Activated CD8-positive, alpha-beta T cell treated with anti-CD3 and anti-CD28 coated beads for 36 hours (primary cell): ENCODE data around the gene RECQL5. TPM values are rescaled to one million over a fixed set of nuclear protein-coding genes. Genes with fewer than 3 reads are reported as not detected.

Source experiments
- ATAC-seq: fragments of 200-7000 bp; cut with Tn5 transposase; one replicate; pipeline ENCODE4 v1.10.0; 2021; ENCODE audit warnings: mild to moderate bottlenecking, moderate library complexity
- CTCF ChIA-PET: fragments of 350-600 bp; sonication (Branson Sonifier 250); formaldehyde crosslinking; loops from one replicate; lab custom pipeline; 2021; ENCODE audit warnings: antibody characterized with exemption; lab: Charles Lee
- POLR2A ChIA-PET: fragments of 350-600 bp; sonication (Branson Sonifier 250); formaldehyde crosslinking; loops from one replicate; lab custom pipeline; 2021; ENCODE audit warnings: antibody characterized with exemption; lab: Charles Lee
- DNase-seq: peaks from one replicate; pipeline ENCODE4 v3.0.0-alpha.2; 2020
- H3K27ac Mint-ChIP-seq: one replicate; pipeline ENCODE4 v1.8.0; 2021; ENCODE audit warnings: mild to moderate bottlenecking, mixed read lengths
- H3K27me3 Mint-ChIP-seq: one replicate; pipeline ENCODE4 v1.8.0; 2021; ENCODE audit warnings: mixed read lengths
- H3K36me3 Mint-ChIP-seq: one replicate; pipeline ENCODE4 v1.8.0; 2021; ENCODE audit warnings: low read depth, mixed read lengths
- H3K4me1 Mint-ChIP-seq: one replicate; pipeline ENCODE4 v1.8.0; 2021; ENCODE audit warnings: low read depth, mixed read lengths
- H3K4me3 Mint-ChIP-seq: one replicate; pipeline ENCODE4 v1.8.0; 2021; ENCODE audit warnings: mild to moderate bottlenecking, moderate library complexity, mixed read lengths
- H3K9me3 Mint-ChIP-seq: one replicate; pipeline ENCODE4 v1.8.0; 2021; ENCODE audit warnings: mixed read lengths
- intact Hi-C: fragments of 100-400 bp; cut with micrococcal nuclease; formaldehyde crosslinking; loops from one replicate; pipeline ENCODE4 v1.10.0; 2022
- total RNA-seq, 2 experiments: library from RNA; stranded (reverse); gene quantifications; one replicate each; pipeline ENCODE4 v1.2.3, GENCODE V29; 2021
- TF ChIP-seq, protein P1 (sequence below): fragments of 200-600 bp; IDR thresholded peaks from one replicate; pipeline ENCODE4 v1.8.0; 2022; ENCODE audit warnings: antibody characterized with exemption, mild to moderate bottlenecking

Gene RECQL5
- total RNA-seq, 2 experiments from 2014 or later: 33.3 to 34.2 TPM

DNA sequence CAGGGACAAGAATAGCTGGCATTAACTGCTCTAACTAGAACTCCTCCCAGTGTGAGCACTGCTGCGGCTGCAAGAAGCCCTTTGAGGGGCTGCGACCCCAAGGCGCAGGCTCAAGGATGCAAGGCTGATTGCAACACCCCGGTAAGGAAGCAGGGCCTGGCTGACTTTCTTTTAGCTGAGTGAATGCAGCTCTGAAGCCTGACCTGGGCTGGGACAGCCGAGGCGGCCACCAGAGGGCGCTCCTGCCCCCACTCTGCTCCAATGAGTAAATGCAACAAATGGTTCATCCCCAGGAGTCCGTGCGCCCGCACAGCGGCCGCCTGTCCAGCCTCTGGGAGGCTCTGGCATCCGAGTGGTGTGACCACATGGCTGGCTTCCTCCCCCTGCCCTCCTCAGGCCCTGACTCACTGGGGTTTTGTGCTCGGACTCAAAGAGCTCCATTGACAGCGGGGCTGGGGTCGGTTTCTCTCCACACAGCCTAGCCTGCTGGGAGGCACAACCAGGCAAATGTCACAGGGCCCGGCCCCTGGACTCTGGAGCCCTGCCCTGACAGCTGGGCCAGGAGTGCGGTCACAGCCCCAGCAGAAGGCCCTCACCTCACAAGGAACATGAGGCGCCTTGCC is 34.0 kb downstream of the RECQL5 start, which contains the start of gene SMIM5:
Gene SMIM5, plus strand, starts transcription at position 572 of the 623 bp plus-strand sequence. CDS start 6,768 bp downstream, outside the sequence.
- peak; percentile 93 for ATAC-seq
- intact Hi-C loops: loop anchor here (5.0 kb wide), 1 partner anchor 114 kb away; no protein-coding TSS in a partner anchor
- H3K27ac Mint-ChIP-seq: no peak within 1 kb of the TSS

DNA sequence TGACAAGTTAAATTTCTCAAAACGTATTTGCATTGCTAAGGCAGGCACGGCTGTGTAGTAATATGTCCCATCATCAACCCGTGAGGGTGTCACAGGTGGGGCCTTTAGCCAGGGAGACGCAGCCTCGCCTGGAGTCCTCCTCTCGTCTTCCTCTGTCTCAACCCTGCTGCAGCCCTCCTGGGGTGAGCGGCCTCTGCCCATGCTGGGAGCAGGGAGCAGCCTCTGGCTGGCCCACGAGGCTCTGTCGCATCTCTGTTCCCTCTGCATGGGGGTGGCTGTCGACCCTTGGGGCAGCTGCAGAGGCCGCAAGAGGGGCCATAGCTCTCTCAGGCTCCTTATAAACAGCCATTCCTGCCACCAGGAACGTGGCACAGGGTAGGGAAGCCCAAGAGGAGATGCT is 34.5 kb downstream of the RECQL5 start:
- TF ChIP-seq, protein P1, sequence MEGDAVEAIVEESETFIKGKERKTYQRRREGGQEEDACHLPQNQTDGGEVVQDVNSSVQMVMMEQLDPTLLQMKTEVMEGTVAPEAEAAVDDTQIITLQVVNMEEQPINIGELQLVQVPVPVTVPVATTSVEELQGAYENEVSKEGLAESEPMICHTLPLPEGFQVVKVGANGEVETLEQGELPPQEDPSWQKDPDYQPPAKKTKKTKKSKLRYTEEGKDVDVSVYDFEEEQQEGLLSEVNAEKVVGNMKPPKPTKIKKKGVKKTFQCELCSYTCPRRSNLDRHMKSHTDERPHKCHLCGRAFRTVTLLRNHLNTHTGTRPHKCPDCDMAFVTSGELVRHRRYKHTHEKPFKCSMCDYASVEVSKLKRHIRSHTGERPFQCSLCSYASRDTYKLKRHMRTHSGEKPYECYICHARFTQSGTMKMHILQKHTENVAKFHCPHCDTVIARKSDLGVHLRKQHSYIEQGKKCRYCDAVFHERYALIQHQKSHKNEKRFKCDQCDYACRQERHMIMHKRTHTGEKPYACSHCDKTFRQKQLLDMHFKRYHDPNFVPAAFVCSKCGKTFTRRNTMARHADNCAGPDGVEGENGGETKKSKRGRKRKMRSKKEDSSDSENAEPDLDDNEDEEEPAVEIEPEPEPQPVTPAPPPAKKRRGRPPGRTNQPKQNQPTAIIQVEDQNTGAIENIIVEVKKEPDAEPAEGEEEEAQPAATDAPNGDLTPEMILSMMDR: no peak
- H3K27ac Mint-ChIP-seq: no peak overlapping the region
- H3K9me3 Mint-ChIP-seq: no peaks in the 10 kb centered on the region
- CTCF ChIA-PET: interaction anchor here (0.6 to 12.2 kb wide), 56 partner anchors 9 to 399 kb away, joined by 3 to 280 read pairs (median 6); partner anchors contain the start of genes GALK1, ITGB4, RECQL5 and SAP30BP
- POLR2A ChIA-PET: interaction anchor here (0.7 to 1.5 kb wide), 5 partner anchors 10 to 144 kb away, joined by 3 to 7 read pairs (median 4); partner anchors contain the start of genes RECQL5 and SAP30BP
- H3K4me1 Mint-ChIP-seq: peaks cover 4% of the 10 kb centered on the region
- H3K4me3 Mint-ChIP-seq: no peak overlapping the region
- no peak for ATAC-seq
- no peaks in the 10 kb centered on the region for H3K36me3 Mint-ChIP-seq
- intact Hi-C loops: loop anchor here (5.0 kb wide), 1 partner anchor 115 kb away; no protein-coding TSS in a partner anchor
- no peaks in the 10 kb centered on the region for H3K27me3 Mint-ChIP-seq
- DNase-seq: no peak

More for the DNA sequence above, 34.0 kb downstream of the RECQL5 start, which contains the start of gene SMIM5:
- Mint-ChIP-seq H3K9me3 (no peaks in the 10 kb centered on the region), H3K4me3 (no peak within 1 kb of the TSS), H3K4me1 (peaks cover 4% of the 10 kb centered on the region), H3K36me3 (no peaks in the 10 kb centered on the region), H3K27me3 (no peaks in the 10 kb centered on the region)
- ChIA-PET POLR2A (interaction anchor here (0.7 to 1.5 kb wide), 7 partner anchors 9 to 144 kb away, joined by 3 to 7 read pairs (median 4); partner anchors contain the start of genes RECQL5 and SAP30BP), CTCF (interaction anchor here (0.6 to 12.2 kb wide), 61 partner anchors 9 to 400 kb away, joined by 3 to 280 read pairs (median 6); partner anchors contain the start of genes GALK1, ITGB4, RECQL5 and SAP30BP)
- TF ChIP-seq, protein P1: peak; percentile 95
- peak; percentile 88 for DNase-seq

DNA sequence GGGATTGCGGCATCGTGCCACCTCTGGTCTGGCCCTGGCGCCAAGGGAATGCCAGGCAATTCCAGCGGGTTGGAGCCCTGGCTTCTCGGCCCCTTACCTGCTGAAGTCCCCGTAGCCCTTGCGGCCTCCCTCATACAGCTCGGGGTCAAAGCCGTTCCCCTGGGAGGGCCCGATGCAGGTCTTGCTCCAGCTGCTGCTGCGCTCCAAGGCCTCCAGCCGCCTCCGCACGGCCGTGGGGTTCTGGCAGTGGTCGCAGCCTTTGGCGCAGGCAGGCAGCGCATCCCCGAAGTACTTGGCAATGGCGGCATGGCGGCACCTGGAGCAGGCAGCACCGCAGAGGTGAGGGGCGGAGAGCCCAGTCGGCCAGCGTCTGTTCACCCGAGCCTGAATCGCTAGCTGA is 35.6 kb downstream of the RECQL5 start:
- Mint-ChIP-seq H3K27me3 (no peaks in the 10 kb centered on the region), H3K9me3 (no peaks in the 10 kb centered on the region), H3K4me1 (peaks cover 4% of the 10 kb centered on the region), H3K4me3 (no peak overlapping the region), H3K36me3 (no peaks in the 10 kb centered on the region), H3K27ac (no peak overlapping the region)
- DNase-seq (no peak), ATAC-seq (no peak)
- intact Hi-C loops: loop anchor here (5.0 kb wide), 1 partner anchor 116 kb away; no protein-coding TSS in a partner anchor
- TF ChIP-seq, protein P1: no peak
- CTCF ChIA-PET: interaction anchor here (1.8 to 12.2 kb wide), 5 partner anchors 15 to 129 kb away, joined by 10 to 280 read pairs (median 31); a partner anchor contains a TSS
- POLR2A ChIA-PET: no interaction called here

DNA sequence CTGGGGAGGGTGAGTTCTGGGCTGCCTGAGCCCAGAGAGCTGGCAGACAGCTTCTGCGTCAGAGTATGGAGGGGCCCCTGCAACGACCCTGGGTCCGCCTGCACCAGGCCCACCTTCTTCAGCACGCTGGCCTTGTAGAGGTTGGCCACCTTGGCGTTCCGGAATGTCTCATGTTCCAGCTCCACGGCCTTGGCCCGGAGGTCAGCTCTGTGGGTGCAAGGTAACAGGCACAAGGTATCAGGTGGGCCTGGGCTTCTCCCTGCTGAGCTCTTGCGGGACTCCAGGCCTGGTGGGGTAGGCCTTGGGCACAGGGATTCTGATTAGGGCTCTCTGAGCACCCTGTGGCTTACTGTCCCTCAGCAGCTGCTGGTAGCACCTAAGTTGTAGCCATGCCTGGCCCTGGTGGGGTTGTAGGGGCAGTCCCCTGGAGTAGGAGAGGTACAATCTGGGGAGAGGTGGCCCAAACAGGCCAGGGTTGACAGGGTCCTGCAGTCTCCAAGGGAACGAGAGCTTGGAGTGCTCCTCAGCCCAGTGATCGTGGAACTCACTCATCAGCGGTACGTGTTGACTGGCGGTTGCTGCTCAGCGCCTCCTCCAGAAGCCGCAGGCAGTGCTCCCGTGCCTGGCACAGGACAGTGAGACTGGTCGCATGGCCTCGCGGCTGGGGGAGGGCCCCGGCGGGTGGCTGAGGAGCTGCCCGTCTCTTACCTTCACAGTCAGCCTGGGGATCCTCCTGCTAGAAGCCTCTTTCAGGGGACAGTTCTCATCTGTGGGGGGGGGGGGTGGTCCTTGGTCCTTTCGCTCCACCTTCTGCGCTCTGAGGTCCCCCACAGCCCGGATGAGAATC is 36.7 kb downstream of the RECQL5 start:
- intact Hi-C loops: loop anchor here (5.0 kb wide), 1 partner anchor 117 kb away; no protein-coding TSS in a partner anchor
- H3K27ac Mint-ChIP-seq: no peak overlapping the region

More for the DNA sequence above, 36.7 kb downstream of the RECQL5 start:
- no peaks in the 10 kb centered on the region for H3K27me3 Mint-ChIP-seq
- ATAC-seq: no peak
- no peak for DNase-seq
- H3K4me3 Mint-ChIP-seq: no peak overlapping the region
- H3K4me1 Mint-ChIP-seq: peaks cover 4% of the 10 kb centered on the region
- TF ChIP-seq, protein P1: no peak
- H3K9me3 Mint-ChIP-seq: no peaks in the 10 kb centered on the region
- ChIA-PET POLR2A (interaction anchor here (0.9 kb wide), 1 partner anchor 122 kb away, joined by 3 read pairs; no protein-coding TSS in a partner anchor), CTCF (interaction anchor here (1.0 to 12.2 kb wide), 5 partner anchors 11 to 123 kb away, joined by 3 to 280 read pairs (median 4); a partner anchor contains a TSS)
- no peaks in the 10 kb centered on the region for H3K36me3 Mint-ChIP-seq
